ENCODE measurements around the gene FAM114A2. TPM values are rescaled to one million over a fixed set of nuclear protein-coding genes. Genes with fewer than 3 reads are reported as not detected.
A peak's percentile ranks its signal among the peaks of the same experiment; 100 is the strongest.

Gene FAM114A2
- total RNA-seq, 4 donors from 2014 or later = 17.4 to 20.5 (median 17.9) TPM

DNA sequence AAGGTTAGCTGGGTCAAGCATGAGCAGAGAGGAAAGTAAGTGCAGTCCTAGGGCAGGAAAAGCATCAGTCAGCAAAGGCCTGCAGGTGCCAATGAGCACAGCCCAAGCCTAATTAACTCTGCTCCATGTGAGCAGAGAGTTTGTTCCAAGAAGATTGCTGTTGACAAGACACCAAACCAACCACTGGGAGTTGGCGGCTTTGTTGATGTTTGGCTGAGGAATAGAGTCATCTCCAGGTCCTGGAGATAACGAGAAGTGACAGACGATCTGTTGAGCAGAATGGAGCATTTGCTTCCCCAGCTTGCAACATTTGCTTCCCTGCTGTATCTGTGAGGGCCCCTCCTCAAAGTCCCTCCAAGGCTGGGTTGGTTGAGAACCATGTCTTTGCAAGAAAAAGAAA, 68.2 kb downstream of the FAM114A2 start:
- TF ChIP-seq POLR2A (IDR thresholded peaks at IDR 0.05; ENCODE audit: low read depth) (no peak), EP300 (IDR thresholded peaks at IDR 0.05) (no peak), POLR2AphosphoS5 (IDR thresholded peaks at IDR 0.05) (no peak)
- TF ChIP-seq, protein P1, sequence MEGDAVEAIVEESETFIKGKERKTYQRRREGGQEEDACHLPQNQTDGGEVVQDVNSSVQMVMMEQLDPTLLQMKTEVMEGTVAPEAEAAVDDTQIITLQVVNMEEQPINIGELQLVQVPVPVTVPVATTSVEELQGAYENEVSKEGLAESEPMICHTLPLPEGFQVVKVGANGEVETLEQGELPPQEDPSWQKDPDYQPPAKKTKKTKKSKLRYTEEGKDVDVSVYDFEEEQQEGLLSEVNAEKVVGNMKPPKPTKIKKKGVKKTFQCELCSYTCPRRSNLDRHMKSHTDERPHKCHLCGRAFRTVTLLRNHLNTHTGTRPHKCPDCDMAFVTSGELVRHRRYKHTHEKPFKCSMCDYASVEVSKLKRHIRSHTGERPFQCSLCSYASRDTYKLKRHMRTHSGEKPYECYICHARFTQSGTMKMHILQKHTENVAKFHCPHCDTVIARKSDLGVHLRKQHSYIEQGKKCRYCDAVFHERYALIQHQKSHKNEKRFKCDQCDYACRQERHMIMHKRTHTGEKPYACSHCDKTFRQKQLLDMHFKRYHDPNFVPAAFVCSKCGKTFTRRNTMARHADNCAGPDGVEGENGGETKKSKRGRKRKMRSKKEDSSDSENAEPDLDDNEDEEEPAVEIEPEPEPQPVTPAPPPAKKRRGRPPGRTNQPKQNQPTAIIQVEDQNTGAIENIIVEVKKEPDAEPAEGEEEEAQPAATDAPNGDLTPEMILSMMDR (IDR thresholded peaks at IDR 0.05) = no peak
- intact Hi-C loops (cut with DNase I) = loop anchor here (10.0 kb wide), 1 partner anchor 434 kb away; no protein-coding TSS in a partner anchor
- no peaks in the 10 kb centered on the region for H3K4me1 ChIP-seq
- no peak overlapping the region for H3K4me3 ChIP-seq
- no peaks in the 10 kb centered on the region for H3K9me3 ChIP-seq
- H3K36me3 ChIP-seq = no peaks in the 10 kb centered on the region
- WGBS = 81% methylated on average over 3 of the region's 3 CpGs
- H3K27me3 ChIP-seq = peaks cover 0 to 11% (median 0%) of the 10 kb centered on the region in 4 donors
- H3K27ac ChIP-seq (replicated peaks in 1 of 4) = no peak overlapping the region
- DNase-seq (ENCODE audit: extremely low spot score) = peak; percentile 79

DNA sequence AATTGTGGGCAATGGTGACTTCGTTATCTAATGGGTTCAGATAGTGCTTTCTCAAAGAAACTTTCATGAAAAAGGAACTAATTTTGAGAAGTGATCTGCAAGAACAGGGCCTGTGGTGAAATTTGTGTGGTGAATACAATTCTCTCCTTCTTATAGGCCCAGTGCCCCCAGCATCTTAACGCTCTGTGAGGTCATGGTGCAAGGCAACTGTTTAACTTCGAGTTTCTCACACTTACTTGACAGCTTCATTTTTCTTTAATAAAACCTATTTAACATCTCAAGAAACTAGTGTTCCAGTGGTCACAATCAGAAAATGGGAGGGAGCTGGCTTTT, 69.2 kb downstream of the FAM114A2 start:
- peaks cover 0 to 8% (median 0%) of the 10 kb centered on the region in 4 donors for H3K27me3 ChIP-seq
- H3K27ac ChIP-seq (replicated peaks in 1 of 4) = no peak overlapping the region
- no peaks in the 10 kb centered on the region for H3K9me3 ChIP-seq
- TF ChIP-seq POLR2AphosphoS5 (IDR thresholded peaks at IDR 0.05) (no peak), POLR2A (IDR thresholded peaks at IDR 0.05; ENCODE audit: low read depth) (no peak), EP300 (IDR thresholded peaks at IDR 0.05) (no peak)
- TF ChIP-seq, protein P1 (IDR thresholded peaks at IDR 0.05) = no peak
- H3K36me3 ChIP-seq = no peaks in the 10 kb centered on the region
- WGBS = 73% methylated on average over 3 of the region's 3 CpGs
- peak; percentile 90 for DNase-seq (ENCODE audit: extremely low spot score)
- H3K4me3 ChIP-seq = no peak overlapping the region
- peaks cover 0 to 7% (median 4%) of the 10 kb centered on the region in 4 donors for H3K4me1 ChIP-seq
- intact Hi-C loops (cut with DNase I) = no loop called here

DNA sequence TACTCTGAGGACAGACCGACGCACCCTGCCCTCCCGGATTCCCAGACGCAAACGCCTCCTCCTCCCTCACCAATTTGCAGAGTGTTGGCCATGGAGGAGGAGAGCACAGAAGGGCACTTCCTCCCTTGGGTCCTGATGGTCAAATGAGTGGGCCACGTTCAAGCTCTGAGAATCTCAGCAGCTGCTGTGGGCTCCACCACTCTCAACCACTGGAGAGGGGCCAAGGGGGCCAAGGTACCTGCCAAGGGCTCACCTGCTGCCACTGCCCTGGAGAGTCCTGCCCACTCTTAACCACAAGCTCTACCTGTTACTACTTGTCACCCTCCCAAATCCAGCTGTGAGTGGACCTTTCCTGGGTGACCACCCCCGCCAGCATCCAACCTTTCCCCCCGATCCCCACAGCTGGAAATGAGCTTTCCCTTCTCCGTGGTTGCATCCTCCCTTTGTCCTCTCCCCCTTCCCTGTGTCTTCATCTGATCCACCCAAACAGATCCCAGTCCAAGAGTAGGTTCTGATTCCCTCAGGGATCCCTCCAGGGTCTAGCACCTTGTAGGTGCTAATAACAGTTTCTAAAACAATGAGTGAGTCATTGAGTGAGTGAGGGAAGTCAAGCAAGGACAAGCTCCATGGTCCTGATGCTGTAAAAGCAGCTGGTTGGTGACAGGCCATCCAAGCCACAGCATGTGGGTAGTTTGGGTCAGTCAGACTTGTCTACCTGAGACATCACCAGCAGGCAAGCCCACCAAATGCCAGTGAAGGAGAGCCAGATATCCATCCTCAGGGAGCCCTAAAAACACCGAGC, 69.7 kb downstream of the FAM114A2 start:
- no peak for TF ChIP-seq EP300 (IDR thresholded peaks at IDR 0.05)
- TF ChIP-seq, protein P1 (IDR thresholded peaks at IDR 0.05) = no peak
- TF ChIP-seq POLR2AphosphoS5 (IDR thresholded peaks at IDR 0.05) = no peak
- TF ChIP-seq POLR2A (IDR thresholded peaks at IDR 0.05; ENCODE audit: low read depth) = no peak
- peaks cover 0 to 8% (median 0%) of the 10 kb centered on the region in 4 donors for H3K27me3 ChIP-seq
- intact Hi-C loops (cut with DNase I) = no loop called here
- H3K4me3 ChIP-seq = no peak overlapping the region
- no peak overlapping the region for H3K27ac ChIP-seq (replicated peaks in 1 of 4)
- peak; percentile 89 for DNase-seq (ENCODE audit: extremely low spot score)
- H3K4me1 ChIP-seq = peaks cover 0 to 7% (median 4%) of the 10 kb centered on the region in 4 donors
- 90% methylated on average over 10 of the region's 10 CpGs for WGBS
- no peaks in the 10 kb centered on the region for H3K9me3 ChIP-seq
- no peaks in the 10 kb centered on the region for H3K36me3 ChIP-seq

DNA sequence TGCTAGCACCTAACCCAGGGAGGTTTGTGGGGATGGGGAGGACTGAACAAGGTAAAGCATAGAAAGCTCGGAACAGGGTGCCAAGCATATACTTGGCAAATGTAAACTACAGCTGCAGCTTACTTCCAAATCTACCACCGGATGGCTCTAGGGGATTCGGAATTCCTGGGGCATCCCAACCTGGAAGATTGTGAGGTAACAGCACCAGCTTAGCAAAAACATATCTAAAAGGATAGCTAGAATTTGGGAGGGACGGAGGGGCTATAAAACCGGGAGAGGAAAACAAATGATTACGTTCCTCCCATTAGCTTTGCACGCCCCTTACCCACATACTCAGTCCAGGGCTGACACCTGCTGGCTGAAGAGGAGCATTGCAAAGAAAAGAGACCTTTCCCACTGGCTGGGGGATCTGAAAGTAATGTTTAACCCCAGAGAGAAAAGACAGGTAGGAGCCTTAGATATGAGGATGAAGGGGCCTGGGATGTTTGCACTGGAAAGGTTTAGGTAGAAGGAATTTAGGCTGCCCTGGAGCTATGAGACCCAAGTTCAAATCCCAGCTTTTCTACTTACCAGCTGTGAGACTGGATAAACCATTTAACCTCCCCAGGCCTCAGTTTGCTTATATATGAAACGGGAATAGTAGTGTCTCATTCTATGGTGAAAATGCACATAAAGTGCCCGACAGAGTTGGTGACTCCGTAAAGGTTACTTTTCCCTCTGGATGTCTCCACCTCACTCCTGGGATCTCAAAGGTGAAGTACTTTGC, 73.6 kb downstream of the FAM114A2 start:
- Histone ChIP-seq H3K36me3 (no peaks in the 10 kb centered on the region), H3K4me3 (peak overlapping the region in 1 of 4 donors; percentile 28), H3K27ac (replicated peaks in 1 of 4) (no peak overlapping the region), H3K9me3 (no peaks in the 10 kb centered on the region), H3K27me3 (peaks cover 0 to 8% (median 0%) of the 10 kb centered on the region in 4 donors), H3K4me1 (peaks cover 0 to 9% (median 8%) of the 10 kb centered on the region in 4 donors)
- intact Hi-C loops (cut with DNase I) = loop anchor here (1.0 to 2.0 kb wide), 2 partner anchors 468 to 1433 kb away; no protein-coding TSS in a partner anchor
- 38% methylated on average over 10 of the region's 10 CpGs for WGBS
- TF ChIP-seq, protein P1 (IDR thresholded peaks at IDR 0.05) = peak; percentile 75 to 90 (median 85)
- TF ChIP-seq EP300 (IDR thresholded peaks at IDR 0.05) (no peak), POLR2A (IDR thresholded peaks at IDR 0.05; ENCODE audit: low read depth) (no peak), POLR2AphosphoS5 (IDR thresholded peaks at IDR 0.05) (no peak)
- DNase-seq (ENCODE audit: extremely low spot score) = no peak

Measured in esophagus muscularis mucosa (tissue), 4 donors.